NCI-H1092 treated with DMSO at 0.1 percent for 48 hours (cell line): ENCODE results near the gene CDHR1.
A peak's percentile ranks its signal among the peaks of the same experiment; 100 is the strongest.
"Not testable (repeated sequence)": the region's sequence is repeated elsewhere in the genome, so short reads cannot be mapped to it uniquely, and the experiment has no call there.

Experiments
- DNase-seq: peaks from one replicate; lab custom pipeline; 2025; lab: John Stamatoyannopoulos, UW

Gene CDHR1

DNA sequence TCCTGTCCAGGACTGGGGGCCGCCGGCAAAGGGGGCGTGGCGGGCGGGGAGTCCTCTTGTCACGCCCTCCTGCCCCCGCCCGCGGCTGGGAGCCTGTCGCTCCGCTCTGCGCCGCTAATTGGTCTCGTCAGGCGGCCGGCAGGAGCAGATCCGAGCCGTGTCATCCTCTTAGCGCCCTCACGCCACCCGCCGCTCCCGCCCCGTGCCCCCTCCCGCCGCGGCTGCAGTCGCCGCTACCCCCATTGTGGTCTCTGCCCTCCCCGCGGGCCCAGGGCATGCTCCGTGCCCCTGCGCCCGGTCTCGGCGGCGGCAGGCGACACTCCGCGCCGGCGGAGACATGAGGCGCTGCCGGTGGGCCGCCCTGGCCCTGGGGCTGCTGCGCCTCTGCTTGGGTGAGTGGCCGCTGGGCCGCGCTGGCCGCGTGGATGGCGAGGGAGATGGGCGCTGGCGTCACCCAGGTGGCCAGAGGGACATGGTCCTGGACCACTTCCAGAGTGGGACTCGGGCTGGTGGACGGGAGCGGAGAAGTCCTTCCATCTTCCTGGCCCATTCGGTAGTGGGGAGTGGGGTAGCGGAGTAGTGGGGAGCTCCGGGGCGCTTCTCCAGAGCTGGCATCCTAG, at the start of gene CDHR1:
TSS of gene CDHR1 (plus strand) at position 114 of the 620 bp plus-strand sequence. CDS start at position 338, 224 bp downstream.
- DNase-seq, result peak; percentile 31

DNA sequence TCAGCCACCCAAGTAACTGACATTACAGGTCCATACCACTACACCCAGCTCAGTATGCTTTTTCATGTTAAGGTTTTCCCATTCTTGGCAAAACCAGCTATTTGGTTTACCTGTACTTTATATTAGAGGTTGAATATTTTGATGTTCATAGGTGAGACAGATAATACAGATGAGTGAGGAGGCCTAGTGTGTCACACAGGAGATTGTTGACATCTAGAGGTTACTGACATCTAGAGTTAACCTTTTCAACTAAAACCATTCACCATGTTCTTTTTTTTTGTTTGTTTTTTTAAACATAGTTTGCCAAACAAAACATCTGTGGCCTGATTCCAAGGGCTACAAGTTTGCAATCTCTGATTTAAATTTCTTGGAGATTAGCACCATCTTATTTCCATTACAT, 47.0 kb upstream of the CDHR1 start:
- DNase-seq, result no peak

DNA sequence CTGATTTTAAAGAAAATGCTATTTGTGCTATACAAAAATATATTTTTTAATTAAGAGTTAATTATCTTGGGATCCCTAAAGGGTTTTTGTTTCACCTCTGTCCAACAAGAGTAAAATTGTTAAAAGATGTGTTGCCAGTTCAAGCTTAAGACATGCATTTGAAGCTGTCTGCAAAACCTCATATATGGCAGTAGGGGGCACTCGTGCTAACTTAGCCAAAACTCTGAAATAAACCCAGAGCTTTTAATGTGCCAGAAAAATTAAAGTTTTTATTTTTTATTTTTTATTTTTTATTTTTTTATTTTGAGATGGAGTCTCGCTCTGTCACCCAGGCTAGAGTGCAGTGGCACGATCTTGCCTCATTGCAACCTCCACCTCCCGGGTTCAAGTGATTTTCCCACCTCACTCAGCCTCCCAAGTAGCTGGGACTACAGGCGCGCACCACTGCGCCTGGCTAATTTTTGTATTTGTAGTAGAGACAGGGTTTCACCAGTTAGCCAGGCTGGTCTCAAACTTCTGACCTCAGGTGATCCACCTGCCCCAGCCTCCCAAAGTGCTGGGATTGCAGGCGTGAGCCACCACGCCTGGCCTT, 46.2 kb upstream of the CDHR1 start:
- DNase-seq, result peak; percentile 13

DNA sequence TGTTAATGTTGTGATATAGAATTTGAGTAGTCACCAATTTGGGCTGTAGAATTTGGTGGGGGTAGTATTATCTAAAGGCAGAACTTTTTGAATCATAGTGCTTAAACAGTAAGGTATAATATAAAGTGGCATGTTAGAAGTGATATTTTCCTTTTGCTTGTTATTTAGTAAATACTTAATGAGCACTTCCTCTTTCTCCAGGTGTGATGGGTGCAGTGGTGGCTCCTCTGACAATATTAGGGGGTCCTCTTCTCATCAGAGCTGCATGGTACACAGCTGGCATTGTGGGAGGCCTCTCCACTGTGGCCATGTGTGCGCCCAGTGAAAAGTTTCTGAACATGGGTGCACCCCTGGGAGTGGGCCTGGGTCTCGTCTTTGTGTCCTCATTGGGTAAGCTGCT, 44.5 kb upstream of the CDHR1 start:
- DNase-seq, result no peak

DNA sequence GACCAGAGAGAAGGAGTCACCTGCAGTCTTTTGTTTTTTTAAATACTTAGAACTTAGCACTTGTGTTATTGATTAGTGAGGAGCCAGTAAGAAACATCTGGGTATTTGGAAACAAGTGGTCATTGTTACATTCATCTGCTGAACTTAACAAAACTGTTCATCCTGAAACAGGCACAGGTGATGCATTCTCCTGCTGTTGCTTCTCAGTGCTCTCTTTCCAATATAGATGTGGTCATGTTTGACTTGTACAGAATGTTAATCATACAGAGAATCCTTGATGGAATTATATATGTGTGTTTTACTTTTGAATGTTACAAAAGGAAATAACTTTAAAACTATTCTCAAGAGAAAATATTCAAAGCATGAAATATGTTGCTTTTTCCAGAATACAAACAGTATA, 41.6 kb upstream of the CDHR1 start:
- DNase-seq, result no peak

DNA sequence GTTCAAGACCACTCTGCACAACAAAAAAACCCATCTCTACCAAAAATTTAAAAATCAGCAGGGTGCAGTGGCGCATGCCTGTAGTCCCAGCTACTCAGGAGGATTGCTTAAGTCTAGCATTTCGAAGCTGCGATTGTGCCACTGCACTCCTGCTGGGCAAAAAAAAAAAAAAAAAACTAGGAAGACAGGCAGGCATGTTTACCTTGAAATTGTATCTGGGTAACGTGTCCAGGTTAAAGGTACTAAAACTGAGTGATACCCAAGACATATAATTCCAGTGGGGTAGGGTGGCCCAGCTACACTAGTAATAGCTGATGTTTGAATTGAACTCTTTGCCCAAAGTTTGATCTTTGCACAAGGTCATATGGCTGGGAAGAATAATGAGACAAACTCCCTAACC, 38.8 kb upstream of the CDHR1 start:
- DNase-seq, result no peak

DNA sequence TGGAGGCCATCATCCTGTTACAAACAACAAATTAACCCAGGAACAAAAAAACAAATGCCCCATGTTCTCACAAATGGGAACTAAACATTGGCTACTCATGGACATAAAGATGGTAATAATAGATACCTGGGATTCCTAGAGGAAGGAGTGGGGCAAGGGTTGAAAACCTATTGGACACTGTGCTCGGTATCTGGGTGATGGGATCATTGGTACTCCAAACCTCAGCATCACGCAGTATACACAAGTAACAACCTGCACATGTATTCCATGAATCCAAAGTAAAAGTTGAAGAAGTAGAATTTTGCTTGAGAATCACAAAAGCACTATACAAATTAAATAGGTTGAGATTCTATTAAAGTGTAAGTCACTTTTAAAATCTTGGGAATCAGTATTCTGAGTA, 38.3 kb upstream of the CDHR1 start:
- DNase-seq, result no peak

DNA sequence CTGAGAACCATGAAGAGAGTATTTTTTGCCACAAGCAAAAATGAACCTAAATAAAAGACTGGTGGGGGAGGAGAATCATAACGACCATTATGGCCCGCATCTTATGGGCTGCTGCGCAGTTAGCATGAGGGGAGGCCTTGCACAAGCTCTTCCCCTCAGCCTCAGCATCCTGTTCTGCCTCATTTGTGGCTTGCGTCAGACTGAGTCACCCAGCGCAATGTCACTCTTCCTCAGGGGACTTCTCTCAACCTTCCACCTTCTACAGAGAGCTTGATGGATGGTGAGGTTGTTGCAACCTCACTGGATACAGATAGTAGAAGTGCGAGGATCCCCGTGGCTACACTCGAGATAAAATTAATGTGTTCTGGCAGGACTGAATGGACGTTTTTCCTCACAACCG, 37.6 kb upstream of the CDHR1 start:
- no peak for DNase-seq

DNA sequence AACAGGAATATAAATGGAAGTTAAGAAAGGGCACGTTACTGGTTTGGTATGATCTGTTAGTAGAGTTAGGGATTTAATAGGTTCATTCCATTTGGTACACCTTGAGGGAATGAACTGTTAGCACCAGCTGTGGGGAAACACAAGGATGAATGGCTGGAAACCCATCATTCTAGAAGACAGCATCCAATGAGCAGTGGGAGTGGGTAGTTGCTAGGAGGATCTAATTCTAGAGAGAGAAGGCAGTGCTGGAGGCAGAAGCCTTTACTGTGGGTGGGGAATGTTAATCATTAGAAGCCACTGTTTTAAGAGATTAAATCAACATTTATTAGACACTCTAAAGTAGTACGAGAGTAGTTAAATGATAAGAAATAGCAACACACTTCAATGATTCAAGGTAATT, 36.3 kb upstream of the CDHR1 start:
- no peak for DNase-seq

DNA sequence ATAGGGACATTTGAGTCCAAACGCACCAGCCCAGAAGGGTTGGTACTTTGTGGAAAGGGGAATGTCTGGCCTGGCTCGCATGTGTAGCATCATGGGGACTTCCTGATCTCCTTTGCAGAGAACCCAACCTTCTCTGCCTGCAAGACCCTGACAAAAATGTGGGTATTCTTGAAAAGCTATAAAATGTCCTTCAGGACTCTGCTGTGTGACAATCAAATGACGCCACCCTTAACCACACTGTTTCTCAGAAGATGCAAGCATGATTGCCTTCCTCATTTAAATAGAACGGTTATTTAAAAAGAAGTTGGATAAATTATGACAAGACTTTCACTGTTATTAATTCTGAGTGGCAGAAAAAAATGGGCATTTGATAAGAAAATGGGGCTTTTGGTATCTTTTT, 35.8 kb upstream of the CDHR1 start:
- DNase-seq, result no peak

DNA sequence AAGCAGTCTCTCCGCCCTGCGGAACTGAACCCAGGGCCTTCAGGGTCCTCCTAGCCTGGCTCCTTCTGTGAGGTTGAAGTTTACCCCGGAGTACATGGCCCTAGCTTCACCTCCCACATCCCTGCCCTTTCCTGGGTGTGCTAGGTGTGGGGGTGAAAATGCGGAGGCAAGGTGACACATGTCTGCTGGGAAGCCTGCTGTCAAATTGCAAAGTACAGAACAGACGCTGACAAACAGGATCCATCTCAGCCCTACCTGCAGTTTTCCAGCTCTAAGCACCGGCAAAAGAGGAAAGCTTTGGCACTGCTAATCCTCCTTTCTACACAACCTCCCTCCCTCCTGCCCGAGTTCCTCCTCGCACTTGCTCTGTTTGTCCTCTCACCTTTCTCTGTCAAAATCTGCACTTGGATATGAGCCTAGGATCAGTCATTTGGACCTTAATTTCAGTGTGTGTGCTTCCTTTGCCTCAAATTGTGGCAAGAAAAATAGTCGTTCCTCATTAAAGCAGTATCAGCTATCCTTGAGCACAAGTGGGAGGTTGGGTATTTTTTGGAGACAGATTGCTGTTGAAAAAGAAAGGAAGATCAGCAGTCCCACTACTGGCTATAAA, 35.2 kb upstream of the CDHR1 start:
- no peak for DNase-seq

DNA sequence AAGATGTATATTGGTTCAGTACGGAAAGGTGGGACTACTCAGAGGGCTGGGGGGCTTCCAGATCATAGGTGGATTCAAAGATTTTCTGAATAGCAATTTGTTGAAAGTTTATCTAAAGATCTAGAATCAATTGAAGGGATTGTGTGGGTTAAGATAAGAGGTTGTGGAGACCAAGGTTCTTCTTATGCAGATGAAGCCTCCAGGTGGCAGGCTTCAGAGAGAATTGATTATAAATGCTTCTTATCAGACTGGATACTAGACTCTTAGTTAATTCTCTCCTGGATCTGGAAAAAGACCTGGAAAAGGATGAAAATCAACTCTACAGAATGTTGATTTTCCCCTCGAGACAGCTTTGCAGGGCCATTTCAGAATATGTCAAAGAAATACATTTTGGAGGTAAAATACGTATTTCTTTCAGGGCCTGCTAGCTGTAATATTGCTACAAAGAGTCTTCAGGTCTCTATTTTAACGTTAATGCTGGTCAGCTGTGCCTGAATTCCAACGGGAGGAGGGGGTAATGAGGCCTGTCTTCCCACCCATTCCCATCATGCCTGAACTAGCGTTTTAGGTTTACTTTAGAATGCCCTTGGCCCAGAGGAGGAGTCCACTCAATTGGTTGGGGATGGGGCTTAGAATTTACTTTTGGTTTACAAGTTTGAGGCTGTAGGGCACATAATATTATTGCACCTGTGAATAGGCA, 33.5 kb upstream of the CDHR1 start:
- no peak for DNase-seq

DNA sequence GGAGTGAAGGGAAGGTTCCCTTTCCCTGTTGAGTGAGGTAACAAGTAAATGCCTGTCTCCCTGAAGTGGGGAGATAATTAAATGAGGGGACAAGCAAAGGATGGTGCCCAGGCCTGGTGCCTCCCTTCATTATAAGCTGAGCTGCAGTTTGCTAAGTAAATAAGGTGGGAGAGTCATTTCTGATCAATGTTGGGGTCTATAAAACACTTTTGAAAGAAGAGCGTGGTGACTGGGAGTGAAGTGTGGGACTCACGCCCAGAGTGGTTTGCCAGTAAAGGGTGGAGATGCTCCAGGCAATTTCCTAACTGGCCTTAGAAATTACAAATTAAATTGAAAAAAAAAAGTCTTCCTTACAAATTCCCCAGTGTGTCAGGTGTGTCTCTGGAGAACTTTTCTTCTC, 30.3 kb upstream of the CDHR1 start:
- no peak for DNase-seq

DNA sequence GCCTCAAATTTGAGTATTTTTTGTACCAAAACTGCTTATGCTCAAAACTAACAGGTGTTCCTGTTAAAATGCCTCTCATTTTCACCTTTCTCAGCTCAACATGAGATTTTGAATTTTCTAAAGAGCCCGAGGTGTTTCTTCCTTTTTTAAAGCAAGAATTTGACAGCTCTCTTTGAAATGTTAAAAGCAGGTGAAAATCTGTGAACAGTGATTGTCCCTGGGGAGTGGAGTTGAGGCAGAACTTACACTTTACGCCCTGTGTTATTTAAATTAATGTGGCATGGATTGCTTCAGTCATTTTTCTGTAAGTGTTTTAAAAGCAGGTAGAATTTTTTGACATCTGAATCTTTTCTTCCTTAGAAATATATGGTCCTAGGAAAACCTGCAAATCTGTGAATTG, 29.9 kb upstream of the CDHR1 start:
- DNase-seq, result no peak

DNA sequence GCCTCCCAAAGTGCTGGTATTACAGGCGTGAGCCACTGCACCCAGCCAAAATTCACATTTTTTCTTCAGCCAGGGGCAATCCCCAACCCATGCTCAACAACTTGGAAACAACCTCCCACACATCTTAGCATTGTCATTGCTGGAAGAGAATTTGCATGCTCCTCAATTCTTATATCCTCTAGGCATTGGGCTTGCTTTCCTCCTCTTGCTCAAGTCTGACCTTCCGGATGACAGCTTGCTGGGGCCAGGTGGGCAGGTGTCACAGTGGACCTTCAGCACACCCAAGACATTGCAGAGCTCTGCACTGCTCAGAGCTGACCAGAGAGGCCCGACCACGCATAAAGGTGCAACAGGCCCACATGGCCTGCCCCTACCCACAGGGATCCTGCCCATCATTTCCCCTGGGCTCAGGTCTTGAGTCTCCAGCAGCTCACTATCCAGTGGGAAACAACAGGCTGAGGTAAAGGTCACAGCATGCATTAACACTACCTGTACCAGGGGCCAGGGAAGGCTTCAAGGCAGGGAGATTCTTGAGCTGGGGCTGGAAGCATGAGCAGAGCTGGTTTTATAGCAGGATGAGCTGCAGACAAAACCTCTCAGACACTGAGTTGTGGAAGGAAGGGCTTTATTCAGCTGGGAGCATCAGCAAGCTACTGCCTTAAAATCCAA, 27.6 kb upstream of the CDHR1 start:
- DNase-seq, result no peak

DNA sequence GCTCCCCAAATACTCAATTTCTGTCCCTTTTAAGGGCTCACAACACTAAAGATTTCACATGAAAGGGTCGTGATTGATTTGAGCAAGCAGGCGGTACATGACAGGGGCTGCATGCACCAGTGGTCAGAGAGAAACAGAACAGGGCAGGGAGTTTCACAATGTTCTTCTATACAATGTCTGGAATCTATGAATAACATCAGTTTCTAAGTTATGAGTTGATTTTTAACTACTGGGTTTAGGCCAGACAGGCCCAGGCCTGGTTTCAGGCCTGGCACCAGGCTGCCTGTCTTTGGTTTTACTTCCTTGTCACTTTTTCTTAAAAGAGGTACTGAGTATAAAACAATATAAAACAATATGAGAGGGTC, 27.1 kb upstream of the CDHR1 start:
- DNase-seq, result not testable (repeated sequence)

DNA sequence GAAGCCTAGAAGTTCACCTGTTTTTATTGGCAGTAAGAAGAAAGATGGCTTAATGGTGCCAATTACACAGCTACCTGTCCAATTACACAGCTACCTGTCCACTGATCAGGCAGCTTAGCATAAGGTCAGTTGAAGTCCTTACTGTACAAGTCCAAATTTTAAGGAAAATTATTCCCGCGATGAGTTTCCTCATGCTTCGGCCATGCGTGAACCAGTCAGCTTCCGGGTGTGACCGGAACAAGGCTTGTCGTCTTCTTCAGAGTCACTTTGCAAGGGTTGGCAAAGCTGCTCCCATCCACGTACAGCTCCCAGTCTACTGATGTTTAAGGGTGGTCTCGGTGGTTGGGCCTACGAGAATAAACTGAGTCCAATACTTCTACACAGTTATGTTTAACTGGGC, 26.0 kb upstream of the CDHR1 start:
- not testable (repeated sequence) for DNase-seq

DNA sequence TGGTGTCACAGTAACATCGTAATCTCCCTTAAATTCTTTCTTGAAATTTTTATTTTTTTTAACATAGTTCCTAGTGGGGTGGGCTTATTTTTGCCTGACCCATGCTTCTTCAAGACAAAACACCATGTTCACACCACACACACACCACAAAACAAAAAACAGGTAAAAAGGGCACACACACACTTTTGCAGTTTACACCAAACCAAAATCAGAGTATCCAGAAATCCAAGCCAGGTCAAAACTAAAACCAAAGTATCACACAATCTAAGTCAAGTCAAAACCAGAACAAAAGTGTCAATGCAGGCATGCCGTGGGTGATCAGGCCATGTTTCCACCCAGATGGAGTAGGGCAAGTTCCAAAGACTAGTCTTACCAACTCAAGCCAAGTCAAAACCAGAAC, 23.1 kb upstream of the CDHR1 start:
- DNase-seq, result not testable (repeated sequence)

DNA sequence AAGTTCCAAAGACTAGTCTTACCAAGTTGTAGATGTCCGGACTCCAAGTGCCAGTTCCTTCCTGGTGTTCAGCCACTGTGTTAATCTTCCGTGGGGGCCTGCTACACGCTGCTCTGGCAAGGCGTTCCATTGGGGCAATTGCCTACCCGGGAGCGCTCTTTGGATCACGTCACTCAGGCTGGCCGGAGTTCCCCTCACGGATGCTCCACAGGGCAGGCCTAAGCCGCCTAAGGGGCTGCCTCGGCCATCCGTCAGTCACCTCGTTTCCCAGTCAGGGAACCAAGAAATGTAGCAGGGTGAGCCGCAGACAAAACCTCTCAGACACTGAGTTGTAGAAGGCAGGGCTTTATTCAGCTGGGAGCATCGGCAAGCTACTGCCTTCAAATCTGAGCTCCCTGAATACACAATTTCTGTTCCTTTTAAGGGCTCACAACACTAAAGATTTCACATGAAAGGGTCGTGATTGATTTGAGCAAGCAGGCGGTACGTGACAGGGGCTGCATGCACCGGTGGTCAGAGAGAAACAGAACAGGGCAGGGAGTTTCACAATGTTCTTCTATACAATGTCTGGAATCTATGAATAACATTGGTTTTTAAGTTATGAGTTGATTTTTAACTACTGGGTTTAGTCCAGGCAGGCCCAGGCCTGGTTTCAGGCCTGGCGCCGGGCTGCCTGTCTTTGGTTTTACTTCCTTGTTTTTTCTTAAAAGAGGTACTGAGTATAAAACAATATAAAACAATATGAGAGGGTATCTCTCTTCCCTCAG, 22.5 kb upstream of the CDHR1 start:
- DNase-seq, result not testable (repeated sequence)

DNA sequence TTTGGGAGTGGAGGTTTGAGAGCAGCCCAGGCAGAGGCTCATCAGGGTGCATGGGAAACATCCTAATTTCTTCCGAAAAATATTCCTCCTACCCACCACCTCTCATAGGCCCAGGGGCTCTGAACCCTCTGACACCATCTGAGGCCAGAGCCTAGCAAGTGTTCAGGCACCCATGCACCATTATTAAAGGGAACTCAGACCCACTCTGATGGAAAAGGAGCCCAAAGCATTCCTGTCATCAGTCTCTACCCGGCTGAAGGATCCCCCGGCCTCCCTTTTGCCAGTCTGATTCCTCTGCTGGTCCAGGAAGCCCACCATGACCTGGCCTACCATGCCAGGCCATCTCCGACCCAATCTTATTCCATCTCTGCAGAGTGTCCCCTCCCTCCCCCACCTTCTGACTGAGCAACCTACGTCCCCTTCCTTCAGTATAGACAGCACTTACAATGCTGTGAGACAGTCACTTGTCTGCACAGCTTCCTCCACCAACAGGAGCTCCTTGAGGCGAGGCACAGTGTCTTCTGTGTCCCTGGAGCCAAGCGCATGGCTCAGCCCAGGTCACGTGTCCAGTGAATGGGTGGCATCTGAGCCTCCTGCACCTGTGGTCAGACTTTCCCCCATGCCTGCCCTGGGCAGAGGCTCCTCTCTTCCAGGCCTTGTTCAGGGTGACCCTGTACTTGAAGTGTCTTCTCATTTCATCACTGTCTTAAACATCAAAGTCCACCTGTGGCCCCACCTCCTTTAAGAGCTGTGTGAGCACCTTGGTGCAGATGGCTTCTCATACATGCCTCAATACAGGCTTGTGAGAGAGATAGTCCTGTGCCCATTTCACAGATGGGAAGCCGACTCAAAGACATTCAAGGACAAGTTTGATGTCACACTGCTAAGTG, 21.6 kb upstream of the CDHR1 start:
- no peak for DNase-seq

DNA sequence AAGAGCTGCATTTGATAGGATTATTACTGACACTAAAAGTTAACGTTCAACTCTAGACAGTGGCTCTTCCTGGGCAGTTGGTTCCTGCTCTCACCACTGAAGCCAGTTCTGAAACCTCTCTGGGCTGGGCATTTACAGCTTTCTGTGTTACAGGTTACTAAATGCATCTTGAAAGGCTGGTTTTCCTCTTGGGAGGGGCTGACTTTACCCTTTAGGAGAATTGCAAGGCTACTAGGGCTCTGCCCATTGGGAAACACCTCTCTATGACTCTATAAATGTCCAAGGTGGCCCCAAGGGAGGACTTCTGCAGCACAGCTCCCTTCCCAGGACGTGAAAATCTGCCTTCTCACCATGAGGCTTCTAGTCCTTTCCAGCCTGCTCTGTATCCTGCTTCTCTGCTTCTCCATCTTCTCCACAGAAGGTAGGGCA, 20.8 kb upstream of the CDHR1 start, which contains the start of gene GPR15LG:
TSS of gene GPR15LG (plus strand) at position 301 of the 429 bp plus-strand sequence. CDS start at position 352, 51 bp downstream.
- DNase-seq, result no peak
